HepG2 (cell line): Measurements from ENCODE around the gene NMU. TPM values are rescaled to one million over a fixed set of nuclear protein-coding genes. Genes with fewer than 3 reads are reported as not detected.

ENCODE experiments used
- ATAC-seq: fragments of 200-7000 bp; cut with Tn5 transposase; 3 replicates; pipeline ENCODE4 v1.9.1; 2020; ENCODE audit warnings: mild to moderate bottlenecking, moderate library complexity
- BruUV-seq: library from RNA; stranded (reverse); fragments of 400-500 nt; replicated peaks from 2 replicates; lab custom pipeline; 2021; lab: Mats Ljungman, UMichigan
- CTCF ChIA-PET: fragments of 300-600 bp; formaldehyde crosslinking; extraction: SDS; loops from one replicate; lab custom pipeline; 2021; ENCODE audit warnings: low total read pairs, inconsistent platforms, low intra/inter-chr PET ratio; lab: Yijun Ruan, JAX
- POLR2A ChIA-PET: fragments of 350-600 bp; sonication (Branson Sonifier 250); formaldehyde crosslinking; loops from one replicate; lab custom pipeline; 2020; ENCODE audit warnings: antibody characterized with exemption, inconsistent platforms; lab: Yijun Ruan, JAX
- DNase-seq: peaks from one replicate; pipeline ENCODE4 v3.0.0-alpha.2; 2015; ENCODE audit warnings: low spot score
- FAIRE-seq: peaks from 3 replicates; lab custom pipeline; 2011; peaks lifted over from hg19 to GRCh38; lab: Jason Lieb, UNC
- H2AFZ ChIP-seq: one replicate; pipeline ENCODE4 v1.6.1; 2011; ENCODE audit warnings: low read length, inconsistent platforms
- H3K27ac ChIP-seq: fragments of 300-600 bp; 3 replicates; pipeline ENCODE4 v1.8.0; 2011; ENCODE audit warnings: mixed run types, mild to moderate bottlenecking, mixed read lengths, low read length, inconsistent platforms; ENCODE audit not compliant: insufficient read depth; ENCODE audit errors: extremely low read length
- H3K27me3 ChIP-seq, 2 experiments: fragments of 200-600 bp in 1 of 2; 2 replicates in 1 of 2; 3 replicates in 1 of 2; pipeline versions ENCODE4 v1.6.0 to v1.8.0; 2011; ENCODE audit warnings: low read length in 2 of 2, mild to moderate bottlenecking in 2 of 2, moderate library complexity in 2 of 2, inconsistent platforms in 1 of 2; ENCODE audit not compliant: insufficient read depth in 2 of 2, control insufficient read depth in 1 of 2
- H3K36me3 ChIP-seq, 2 experiments: fragments of 200-600 bp in 1 of 2; replicated peaks in 1 of 2; 2 replicates in 1 of 2; 3 replicates in 1 of 2; pipeline versions ENCODE4 v1.5.1 to v1.8.0; 2011; ENCODE audit warnings: low read length in 2 of 2, inconsistent platforms in 1 of 2; ENCODE audit not compliant: insufficient read depth in 2 of 2, control insufficient read depth in 1 of 2
- H3K4me1 ChIP-seq: 2 replicates; pipeline ENCODE4 v1.5.1; 2012; ENCODE audit warnings: low read length, inconsistent platforms; ENCODE audit not compliant: insufficient read depth
- H3K4me2 ChIP-seq: 2 replicates; pipeline ENCODE4 v1.6.0; 2011; ENCODE audit warnings: low read depth, low read length, inconsistent platforms
- H3K4me3 ChIP-seq, 3 experiments: fragments of 200-600 bp in 1 of 3; sonication (generic), shearing (Covaris generic) in 1 of 3; replicated peaks in 1 of 3; 2 replicates each; pipeline ENCODE4 v1.5.1; 2011 to 2016; ENCODE audit warnings: low read length in 3 of 3, inconsistent platforms in 2 of 3, low read depth in 2 of 3, mild to moderate bottlenecking in 2 of 3, control low read depth in 1 of 3, mixed read lengths in 1 of 3; ENCODE audit not compliant: insufficient read depth in 1 of 3
- H3K79me2 ChIP-seq: one replicate; pipeline ENCODE4 v1.6.1; 2011; ENCODE audit warnings: low read length, inconsistent platforms; ENCODE audit not compliant: insufficient read depth
- H3K9ac ChIP-seq: 2 replicates; pipeline ENCODE4 v1.6.0; 2011; ENCODE audit warnings: mild to moderate bottlenecking, low read depth, low read length, inconsistent platforms; ENCODE audit not compliant: insufficient read depth
- H3K9me3 ChIP-seq: 2 replicates; pipeline ENCODE4 v1.5.1; 2012; ENCODE audit warnings: mild to moderate bottlenecking, low read length
- H4K20me1 ChIP-seq: 2 replicates; pipeline ENCODE4 v1.6.0; 2011; ENCODE audit warnings: inconsistent platforms, mild to moderate bottlenecking, low read length, moderate library complexity; ENCODE audit not compliant: insufficient read depth
- E2F1 ChIP-seq: sonication (generic); formaldehyde crosslinking; IDR thresholded peaks from 2 replicates; pipeline ENCODE4 v1.5.0; 2020; ENCODE audit warnings: missing genetic modification reagents
- MIER2 ChIP-seq: IDR thresholded peaks from 2 replicates; pipeline ENCODE4 v1.6.1; 2016; ENCODE audit warnings: missing biosample characterization, missing genetic modification reagents
- NFATC3 ChIP-seq: sonication (generic); formaldehyde crosslinking; IDR thresholded peaks from 2 replicates; pipeline ENCODE4 v1.5.1; 2020; ENCODE audit warnings: mild to moderate bottlenecking, missing genetic modification reagents
- NFE2L1 ChIP-seq: sonication (generic); formaldehyde crosslinking; IDR thresholded peaks from 2 replicates; pipeline ENCODE4 v1.4.0; 2020; ENCODE audit warnings: missing genetic modification reagents, mild to moderate bottlenecking, borderline replicate concordance
- PLRG1 ChIP-seq: fragments of 450-650 bp; conservative IDR thresholded peaks from 2 replicates; pipeline ENCODE4 v1.6.1; 2016
- SRY ChIP-seq: sonication (generic); formaldehyde crosslinking; IDR thresholded peaks from 2 replicates; pipeline ENCODE4 v1.8.0; 2022; ENCODE audit warnings: mild to moderate bottlenecking, missing genetic modification reagents
- TCF7L2 ChIP-seq: IDR thresholded peaks from 2 replicates; pipeline ENCODE4 v1.6.1; 2011; ENCODE audit warnings: mild to moderate bottlenecking, low read depth, low read length, moderate library complexity
- ZFX ChIP-seq: sonication (generic); formaldehyde crosslinking; IDR thresholded peaks from 2 replicates; pipeline ENCODE4 v1.4.0; 2020; ENCODE audit warnings: mild to moderate bottlenecking, low read depth, missing genetic modification reagents, moderate library complexity
- ZKSCAN1 ChIP-seq: fragments of 150-350 bp; IDR thresholded peaks from 2 replicates; pipeline ENCODE4 v1.6.1; 2014; ENCODE audit warnings: low read length
- ZNF280B ChIP-seq: sonication (generic); formaldehyde crosslinking; IDR thresholded peaks from 2 replicates; pipeline ENCODE4 v1.5.0; 2020; ENCODE audit warnings: missing genetic modification reagents, mild to moderate bottlenecking, borderline replicate concordance
- ZNF362 ChIP-seq: sonication (generic); formaldehyde crosslinking; IDR thresholded peaks from 2 replicates; pipeline ENCODE4 v1.4.0; 2020; ENCODE audit warnings: missing genetic modification reagents, mild to moderate bottlenecking, borderline replicate concordance
- ZNF430 ChIP-seq: sonication (generic); formaldehyde crosslinking; IDR thresholded peaks from 2 replicates; pipeline ENCODE4 v1.9.0; 2021; ENCODE audit warnings: mild to moderate bottlenecking, missing genetic modification reagents
- ZNF546 ChIP-seq: sonication (generic); formaldehyde crosslinking; conservative IDR thresholded peaks from 2 replicates; pipeline ENCODE4 v1.8.1; 2023; ENCODE audit warnings: mild to moderate bottlenecking, missing genetic modification reagents
- ZNF788 ChIP-seq: sonication (generic); formaldehyde crosslinking; IDR thresholded peaks from 2 replicates; pipeline ENCODE4 v1.5.0; 2020; ENCODE audit warnings: mild to moderate bottlenecking, missing genetic modification reagents, borderline replicate concordance
- WGBS: methylation state at CpG from one replicate; pipeline ENCODE4 v1.1.6; 2017; ENCODE audit warnings: low lambda C conversion rate; 5-methylcytosine and 5-hydroxymethylcytosine counted together
- in situ Hi-C: cut with HindIII; loops from 2 replicates; pipeline ENCODE4 v1.10.0; 2017; ENCODE audit warnings: low pct_unique_long_range_greater_than_20kb; ENCODE audit not compliant: extremely low pct_ligation_motif_present
- intact Hi-C: fragments of 100-400 bp; cut with micrococcal nuclease; formaldehyde crosslinking; loops from one replicate; pipeline ENCODE4 v1.10.0; 2022; ENCODE audit not compliant: unreplicated experiment
- polyA plus RNA-seq, 8 experiments: library from polyadenylated mRNA; depleted of rRNA in 3 of 8; stranded (reverse) in 7 of 8; unstranded in 1 of 8; fragments of >200 nt; fragmentation: Illumina TruSeq in 4 of 8; extraction: Trizol in 4 of 8; gene quantifications; 2 replicates each; pipeline versions ENCODE4 v1.2.1 to v1.2.3, GENCODE V29; 2011 to 2016; ENCODE audit warnings: low read depth in 4 of 8, missing spikeins in 1 of 8, mixed read lengths in 1 of 8; ENCODE audit not compliant: insufficient read depth in 1 of 8
- total RNA-seq, 5 experiments: library from RNA; depleted of rRNA; stranded (reverse); fragments of >200 nt; fragmentation: Illumina TruSeq; extraction: Trizol; gene quantifications; 2 replicates each; pipeline ENCODE4 v1.2.3, GENCODE V29; 2016; ENCODE audit warnings: low read depth in 1 of 5
- TF ChIP-seq, protein P1 (sequence below): IDR thresholded peaks from 2 replicates; pipeline ENCODE4 v1.6.1; 2012; ENCODE audit warnings: inconsistent platforms
- TF ChIP-seq, protein P2 (sequence below): sonication (generic); formaldehyde crosslinking; IDR thresholded peaks from 2 replicates; pipeline ENCODE4 v1.9.0; 2021; ENCODE audit warnings: missing genetic modification reagents, mild to moderate bottlenecking, borderline replicate concordance

NMU gene
- total and polyA plus RNA-seq, 2 of the 13 experiments (the other 11 are each of a cell fraction or from before 2014, with no cell fraction given): not detected

GRCh38 chr4:55670695-55671094 is 34.6 kb upstream of the NMU start (continued):
- no peak for TF ChIP-seq E2F1 (CRISPR knock-in tag)
- TF ChIP-seq NFE2L1 (CRISPR knock-in tag): no peak
- TF ChIP-seq ZFX (CRISPR knock-in tag): no peak
- no peak for TF ChIP-seq ZKSCAN1

GRCh38 chr4:55668449-55668848 is 32.4 kb upstream of the NMU start:
- no peaks in the 10 kb centered on the region for H3K79me2 ChIP-seq
- BruUV-seq: no TSS peak
- no peak overlapping the region for H3K4me2 ChIP-seq
- DNase-seq: no peak
- H3K4me3 ChIP-seq: no peak overlapping the region
- peaks cover 0 to 3% of the 10 kb centered on the region in 2 experiments; a peak in 2 of 5 replicates for H3K27me3 ChIP-seq
- WGBS: 18% methylated on average over 6 of the region's 6 CpGs
- H3K9ac ChIP-seq: no peak overlapping the region
- in situ Hi-C loops (no loop called here), intact Hi-C loops (no loop called here)
- no peaks in the 10 kb centered on the region for H3K4me1 ChIP-seq
- H2AFZ ChIP-seq: no peak overlapping the region
- H3K27ac ChIP-seq: no peak overlapping the region
- no peaks in the 10 kb centered on the region for H3K36me3 ChIP-seq
- no peak for ATAC-seq
- TF ChIP-seq ZNF546 (no peak), PLRG1 (no peak), NFATC3 (no peak), ZNF362 (CRISPR knock-in tag) (no peak), MIER2 (CRISPR knock-in tag) (no peak), TCF7L2 (no peak), ZNF280B (CRISPR knock-in tag) (no peak), ZNF430 (CRISPR knock-in tag) (no peak), ZNF788 (CRISPR knock-in tag) (no peak), SRY (CRISPR knock-in tag) (no peak)
- TF ChIP-seq, protein P1, sequence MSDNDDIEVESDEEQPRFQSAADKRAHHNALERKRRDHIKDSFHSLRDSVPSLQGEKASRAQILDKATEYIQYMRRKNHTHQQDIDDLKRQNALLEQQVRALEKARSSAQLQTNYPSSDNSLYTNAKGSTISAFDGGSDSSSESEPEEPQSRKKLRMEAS: no peak
- TF ChIP-seq, protein P2, sequence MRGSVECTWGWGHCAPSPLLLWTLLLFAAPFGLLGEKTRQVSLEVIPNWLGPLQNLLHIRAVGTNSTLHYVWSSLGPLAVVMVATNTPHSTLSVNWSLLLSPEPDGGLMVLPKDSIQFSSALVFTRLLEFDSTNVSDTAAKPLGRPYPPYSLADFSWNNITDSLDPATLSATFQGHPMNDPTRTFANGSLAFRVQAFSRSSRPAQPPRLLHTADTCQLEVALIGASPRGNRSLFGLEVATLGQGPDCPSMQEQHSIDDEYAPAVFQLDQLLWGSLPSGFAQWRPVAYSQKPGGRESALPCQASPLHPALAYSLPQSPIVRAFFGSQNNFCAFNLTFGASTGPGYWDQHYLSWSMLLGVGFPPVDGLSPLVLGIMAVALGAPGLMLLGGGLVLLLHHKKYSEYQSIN (CRISPR knock-in tag): no peak
- ChIA-PET CTCF (no interaction called here), POLR2A (no interaction called here)
- H4K20me1 ChIP-seq: no peaks in the 10 kb centered on the region
- no peaks in the 10 kb centered on the region for H3K9me3 ChIP-seq
- no peak for FAIRE-seq
